Activated CD8-positive, alpha-beta memory T cell treated with anti-CD3 and anti-CD28 coated beads, Interleukin-2, amount 50 U/mL, for 4 hours (primary cell): ENCODE measurements around the gene PRSS38.

Source experiments
- DNase-seq: peaks from one replicate; pipeline ENCODE4 v3.0.0-alpha.2; 2020

Gene PRSS38

DNA sequence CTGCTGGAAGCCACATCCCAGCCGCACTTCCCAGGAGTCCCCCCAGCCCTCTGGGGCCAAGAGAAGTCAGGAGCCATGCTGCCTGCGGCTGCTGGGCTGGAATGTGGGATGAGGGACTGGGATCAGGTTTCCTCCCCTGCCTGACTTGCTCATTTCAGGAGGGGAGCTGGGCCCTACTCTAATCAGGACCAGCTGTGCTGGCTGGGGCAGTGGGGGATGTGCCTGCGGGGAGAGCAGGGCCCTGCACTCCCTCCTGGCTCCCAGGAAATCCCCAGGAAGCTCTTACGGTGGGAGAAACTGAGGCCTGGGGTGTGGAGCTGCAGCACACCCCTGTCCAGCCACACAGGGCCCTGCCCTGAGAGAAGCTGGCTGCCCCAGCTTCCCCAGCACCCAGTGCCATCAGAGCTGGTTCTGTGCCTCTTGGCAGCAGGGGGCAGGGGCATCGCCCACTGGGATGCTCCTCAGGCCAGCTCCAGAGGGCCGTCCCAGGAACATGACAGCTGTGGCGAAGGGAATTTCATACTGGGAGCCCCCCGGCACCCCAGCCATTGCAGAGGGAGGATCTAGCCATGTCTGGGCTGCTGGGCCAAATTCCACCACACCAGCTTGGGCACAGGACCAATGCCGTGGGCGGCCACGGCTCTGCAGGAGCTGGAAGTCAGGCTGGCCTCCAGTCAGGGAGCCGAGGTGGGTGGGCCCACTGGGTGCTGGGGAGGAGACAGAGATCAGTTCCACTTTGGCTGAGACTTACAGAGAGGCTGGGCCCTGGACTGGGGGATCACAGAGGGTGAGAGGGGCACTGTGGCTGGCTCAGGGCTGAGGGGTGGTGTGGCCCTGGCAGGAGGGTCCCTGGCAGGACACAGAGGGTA lies 21.3 kb upstream of the PRSS38 start:
- no peak for DNase-seq

DNA sequence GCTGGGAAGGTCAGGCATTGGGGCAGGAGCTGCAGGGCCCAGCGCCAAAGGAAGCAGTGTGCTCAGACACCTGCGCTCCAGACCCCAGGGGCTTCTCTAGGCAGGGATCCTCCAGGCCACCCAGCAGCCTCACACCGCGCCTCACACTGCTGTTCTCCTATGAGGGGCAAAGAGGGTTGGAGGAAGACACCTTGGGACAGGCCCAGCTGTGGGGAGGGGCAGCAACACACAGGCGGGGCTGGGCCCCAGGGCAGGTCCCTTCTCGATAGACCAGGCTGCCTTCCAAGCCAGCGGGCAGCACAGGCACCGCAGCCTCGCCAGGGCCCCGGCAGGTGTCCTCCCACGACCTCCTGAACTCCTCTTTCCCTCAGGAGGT lies 20.7 kb upstream of the PRSS38 start:
- no peak for DNase-seq

DNA sequence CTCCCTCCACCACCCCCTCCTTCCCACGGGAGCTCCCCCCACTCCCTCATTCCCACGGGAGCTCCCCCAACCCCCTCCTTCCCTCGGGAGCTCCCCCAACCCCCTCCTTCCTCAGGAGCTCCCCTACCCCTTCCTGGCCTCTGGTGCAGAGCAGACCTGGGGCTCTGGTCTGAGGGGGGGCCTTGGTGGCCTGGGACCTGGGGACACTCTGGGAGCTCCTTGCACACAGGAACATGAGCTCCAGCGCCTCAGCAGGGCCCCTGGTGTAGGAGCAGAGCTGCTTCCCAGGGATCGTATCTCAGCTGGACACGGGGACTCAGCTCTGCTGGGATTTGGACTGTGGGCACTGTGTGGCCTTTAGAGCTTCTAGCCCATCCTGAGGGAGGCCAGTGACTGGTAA lies 19.7 kb upstream of the PRSS38 start:
- DNase-seq: no peak

DNA sequence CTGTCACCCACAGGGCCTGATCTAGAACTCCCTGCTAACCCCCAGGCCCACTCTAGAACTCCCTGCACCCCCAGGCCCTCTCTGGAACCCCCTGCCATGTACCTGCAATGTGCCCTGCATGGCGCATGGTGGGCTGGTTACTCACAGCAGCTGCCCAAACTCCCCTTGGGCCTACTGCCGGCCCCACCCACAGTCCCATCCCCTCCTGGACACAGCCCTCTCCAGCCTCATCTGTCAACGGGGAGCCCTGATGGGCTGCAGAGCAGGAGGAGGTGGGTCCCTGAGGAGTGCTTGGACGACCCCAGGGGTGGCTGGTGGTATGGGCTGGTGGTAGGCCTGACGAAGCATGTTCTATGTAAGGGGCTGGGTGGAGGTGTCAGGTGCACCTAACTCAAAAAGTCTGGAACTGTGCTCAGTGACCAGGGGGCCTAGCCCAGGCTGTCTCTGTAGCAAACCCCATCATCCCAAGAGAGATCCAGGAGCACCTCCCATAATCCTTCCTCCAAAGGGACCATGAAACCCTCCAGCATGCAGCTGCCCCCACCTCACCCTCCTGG lies 19.0 kb upstream of the PRSS38 start:
- no peak for DNase-seq

DNA sequence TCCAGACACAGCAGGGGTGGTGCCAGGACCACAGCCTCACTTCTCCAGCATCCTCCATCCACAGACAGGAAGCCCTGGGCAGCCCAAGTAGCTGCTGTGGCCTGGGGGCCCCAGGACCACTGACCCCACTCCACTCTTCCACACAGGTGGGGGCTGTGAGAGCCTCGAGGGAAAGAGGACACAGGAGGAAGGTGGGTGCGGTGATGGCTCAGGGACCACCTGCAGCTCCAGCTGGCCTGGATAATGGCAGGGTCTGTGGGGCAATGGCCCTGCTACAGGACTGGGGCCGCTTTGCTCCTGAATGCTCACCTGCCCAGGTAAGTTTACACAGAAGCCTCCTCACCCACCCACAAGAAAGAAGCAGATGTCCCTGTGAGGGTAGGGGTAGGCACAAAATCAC lies 18.3 kb upstream of the PRSS38 start:
- DNase-seq: no peak

DNA sequence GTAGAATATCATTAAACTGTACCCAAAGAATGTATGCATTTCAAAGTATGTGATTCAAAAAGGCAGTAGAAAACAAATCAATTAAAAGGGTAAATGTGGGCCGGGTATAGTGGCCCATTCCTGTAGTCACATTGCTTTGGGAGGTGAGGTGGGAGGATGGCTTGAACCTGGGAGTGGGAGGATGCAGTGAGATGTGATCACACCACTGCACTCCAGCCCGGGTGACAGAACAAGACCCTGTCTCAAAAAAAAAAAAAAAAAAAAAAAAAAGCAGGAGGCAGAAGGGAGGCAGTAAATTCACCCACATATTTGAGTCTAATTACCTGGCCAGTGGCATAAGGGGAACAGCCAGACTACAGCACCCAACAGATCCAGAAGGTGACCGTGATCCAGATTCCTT lies 17.9 kb upstream of the PRSS38 start:
- DNase-seq: no peak

DNA sequence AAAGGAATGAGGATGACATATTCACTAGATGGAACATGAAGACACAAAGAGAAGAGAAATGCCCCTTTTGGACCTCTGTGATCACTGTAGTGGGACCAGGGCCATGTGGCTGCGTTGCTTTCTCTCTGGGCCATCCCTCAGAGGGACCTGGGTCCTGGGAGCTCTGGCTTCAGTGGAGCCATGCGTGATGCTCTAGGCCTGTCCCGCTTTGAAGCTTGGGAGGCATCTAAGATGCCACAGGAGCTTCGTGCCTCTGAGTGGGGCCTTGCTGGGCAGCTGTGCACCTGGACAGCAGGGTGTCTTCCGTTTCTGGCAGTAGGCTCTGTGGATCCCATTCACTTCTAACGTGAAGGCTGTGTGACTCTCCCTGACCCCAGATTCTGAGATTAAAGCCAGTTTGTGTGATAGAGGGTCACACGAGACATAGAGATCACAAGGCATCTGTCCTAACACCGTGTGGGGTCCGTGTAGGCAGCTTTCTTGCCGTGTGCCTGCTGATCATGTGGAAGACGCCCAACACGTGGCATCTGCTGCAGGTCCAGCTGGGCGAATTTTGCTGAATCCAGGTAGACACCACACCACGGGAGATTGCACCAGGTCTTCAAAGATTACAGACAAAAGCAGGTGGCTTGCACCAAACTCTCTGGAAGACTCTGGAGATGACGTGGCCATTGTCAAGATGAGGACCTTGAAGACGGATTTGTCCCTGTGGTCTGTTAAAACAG lies 17.2 kb upstream of the PRSS38 start:
- no peak for DNase-seq

DNA sequence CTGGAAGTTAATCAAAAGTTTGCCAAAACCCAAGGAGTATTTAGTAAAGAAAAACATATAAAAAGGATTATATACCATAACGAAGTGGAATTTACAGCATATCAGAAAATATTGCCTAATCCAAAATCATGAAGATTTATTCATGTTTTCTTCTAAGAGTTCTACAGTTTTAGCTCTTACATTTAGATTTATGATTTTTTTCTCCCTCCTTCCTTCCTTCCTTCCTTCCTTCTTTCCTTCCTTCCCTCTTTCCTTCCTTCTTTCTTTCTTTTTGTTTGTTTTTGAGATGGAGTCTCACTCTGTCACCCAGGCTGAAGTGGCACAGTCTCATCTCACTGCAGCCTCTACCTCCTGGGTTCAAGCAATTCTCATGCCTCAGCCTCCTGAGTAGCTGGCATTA lies 15.7 kb upstream of the PRSS38 start:
- DNase-seq: no peak

DNA sequence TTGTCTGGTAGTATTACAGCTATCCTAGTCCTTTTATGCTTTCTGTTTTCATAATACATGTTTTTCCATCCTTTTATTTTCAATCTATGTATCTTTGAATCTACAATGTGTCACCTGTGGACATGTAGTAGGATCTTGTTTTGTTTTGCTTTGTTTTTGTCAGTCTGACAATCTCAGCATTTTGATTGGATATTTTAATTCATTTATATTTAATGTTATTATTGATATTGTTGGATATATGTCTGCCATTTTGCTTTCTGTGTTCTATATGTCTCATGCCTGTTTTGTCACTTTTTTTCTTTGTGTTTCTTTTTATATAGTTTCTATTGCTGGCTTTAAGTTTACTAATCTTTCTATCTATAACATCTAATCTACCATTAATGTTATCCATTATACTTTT lies 11.5 kb upstream of the PRSS38 start:
- DNase-seq: no peak

DNA sequence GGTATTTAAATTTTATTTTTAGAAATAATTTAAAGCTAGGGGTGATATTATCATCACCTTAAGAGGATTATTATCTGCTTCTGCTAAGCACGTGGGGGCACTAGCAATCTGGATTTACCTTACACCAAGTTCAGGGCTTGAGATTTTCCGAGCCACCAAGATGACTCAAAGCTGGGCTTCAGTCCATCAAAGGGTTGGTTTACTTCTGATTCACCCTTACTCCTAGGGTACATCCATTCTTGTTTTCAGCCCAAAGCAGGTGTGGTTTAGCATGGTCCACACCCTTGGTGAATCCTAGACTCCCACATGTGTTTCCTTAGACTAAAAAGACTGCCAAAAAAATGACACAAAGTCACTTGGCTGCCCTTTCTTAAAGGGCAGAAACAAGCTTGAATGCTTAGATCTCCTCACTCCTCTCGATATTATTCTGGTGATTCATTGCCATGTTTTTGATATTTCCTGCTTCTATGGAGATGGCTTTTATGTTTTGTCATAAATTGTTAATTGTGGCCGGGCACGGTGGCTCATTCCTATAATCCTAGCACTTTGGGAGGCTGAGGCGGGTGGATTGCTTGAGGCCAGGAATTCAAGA lies 9.8 kb upstream of the PRSS38 start:
- DNase-seq: no peak

DNA sequence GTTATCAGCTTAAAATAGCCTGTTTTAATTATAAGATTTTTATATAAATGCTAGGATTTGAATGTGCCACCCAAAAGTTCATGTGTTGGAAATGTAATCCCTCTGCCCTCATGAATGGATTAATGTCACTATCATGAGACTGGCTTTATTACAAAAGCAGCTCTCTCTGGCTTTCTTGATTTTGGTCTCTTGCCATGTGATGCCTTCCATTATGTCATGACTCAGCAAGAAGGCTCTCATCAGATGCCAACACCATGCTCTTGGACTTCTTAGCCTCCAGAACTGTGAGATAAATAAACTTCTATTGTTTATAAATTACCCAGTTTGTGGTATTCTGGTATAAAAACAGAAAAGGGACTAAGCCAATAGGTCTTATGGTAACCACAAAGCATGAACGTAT lies 6.9 kb upstream of the PRSS38 start:
- DNase-seq: no peak

DNA sequence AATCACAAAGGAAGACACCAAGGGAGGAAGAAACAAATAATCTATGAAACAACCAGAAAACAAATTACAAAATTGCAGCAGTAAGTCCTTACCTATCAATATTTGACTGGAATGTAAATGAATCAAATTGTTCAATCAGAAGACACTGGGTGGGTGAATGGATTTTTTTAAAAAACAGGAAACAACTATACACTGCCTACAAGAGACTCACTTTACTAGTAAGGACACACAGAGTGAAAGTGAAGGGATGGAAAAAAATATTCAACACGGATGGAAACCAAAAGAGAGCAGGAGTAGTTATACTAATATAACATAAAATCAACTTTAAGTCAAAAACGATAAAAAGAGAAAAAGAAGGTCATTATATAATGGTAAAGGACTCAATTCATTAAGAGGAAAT lies 6.4 kb upstream of the PRSS38 start:
- no peak for DNase-seq

DNA sequence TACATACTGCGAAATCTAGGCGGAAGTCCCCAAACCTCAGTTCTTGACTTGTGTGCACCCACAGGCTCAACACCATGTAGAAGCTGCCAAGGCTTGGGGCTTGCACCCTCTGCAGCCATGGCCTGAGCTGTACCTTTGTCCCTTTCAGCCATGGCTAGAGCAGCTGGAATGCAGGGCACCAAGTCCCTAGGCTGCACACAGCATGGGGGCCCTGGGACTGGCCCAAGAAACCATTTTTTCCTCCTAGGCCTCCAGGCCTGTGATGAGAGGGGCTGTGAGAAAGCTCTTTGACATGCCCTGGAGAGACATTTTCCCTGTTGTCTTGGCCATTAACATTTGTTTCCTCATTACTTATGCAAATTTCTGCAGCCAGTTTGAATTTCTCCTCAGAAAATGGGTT lies 1.5 kb upstream of the PRSS38 start:
- no peak for DNase-seq

DNA sequence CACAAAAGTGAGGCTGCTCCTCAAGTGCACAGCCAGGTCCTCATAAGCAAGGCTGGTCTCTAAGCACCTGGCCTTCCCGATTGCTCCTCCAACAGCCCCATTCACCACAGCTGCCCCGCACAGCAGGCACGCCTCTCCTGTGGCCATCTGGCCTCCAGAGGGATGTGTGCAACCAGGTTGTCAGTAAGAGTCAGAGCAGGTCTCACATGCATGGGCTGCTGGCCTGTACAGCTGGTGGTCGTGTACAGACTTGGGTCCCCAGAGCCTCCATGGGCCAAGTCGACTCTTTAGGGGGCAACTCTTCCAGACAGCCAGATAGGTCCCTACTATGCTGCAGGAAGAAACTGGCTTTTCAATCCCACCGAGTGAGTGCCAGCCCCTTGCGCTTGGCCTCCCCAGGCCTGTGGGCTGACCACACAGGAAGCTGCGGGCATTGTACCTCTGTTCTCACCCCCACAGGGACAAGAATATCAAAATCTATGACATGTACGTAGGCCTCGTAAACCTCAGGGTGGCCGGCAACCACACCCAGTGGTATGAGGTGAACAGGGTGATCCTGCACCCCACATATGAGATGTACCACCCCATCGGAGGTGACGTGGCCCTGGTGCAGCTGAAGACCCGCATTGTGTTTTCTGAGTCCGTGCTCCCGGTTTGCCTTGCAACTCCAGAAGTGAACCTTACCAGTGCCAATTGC lies 1.4 kb downstream of the PRSS38 start:
- DNase-seq: no peak

DNA sequence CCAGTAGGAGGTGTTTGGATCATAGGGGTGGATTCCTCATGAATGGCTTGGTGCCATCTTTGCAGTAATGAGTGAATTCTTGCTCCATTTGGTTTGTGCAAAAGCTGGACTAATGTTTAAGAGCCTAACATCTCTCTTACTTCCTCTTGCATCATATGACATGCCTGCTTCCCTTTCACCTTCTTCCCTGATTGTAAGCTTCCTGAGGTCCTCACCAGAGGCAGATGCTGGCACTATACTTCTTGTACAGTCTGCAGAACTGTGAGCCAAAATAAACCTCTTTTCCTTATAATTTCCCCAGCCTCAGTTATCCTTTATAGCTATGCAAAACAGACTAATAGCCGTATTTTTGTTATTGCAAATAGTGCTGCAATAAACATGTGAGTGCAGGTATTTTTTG lies 8.1 kb downstream of the PRSS38 start:
- no peak for DNase-seq

DNA sequence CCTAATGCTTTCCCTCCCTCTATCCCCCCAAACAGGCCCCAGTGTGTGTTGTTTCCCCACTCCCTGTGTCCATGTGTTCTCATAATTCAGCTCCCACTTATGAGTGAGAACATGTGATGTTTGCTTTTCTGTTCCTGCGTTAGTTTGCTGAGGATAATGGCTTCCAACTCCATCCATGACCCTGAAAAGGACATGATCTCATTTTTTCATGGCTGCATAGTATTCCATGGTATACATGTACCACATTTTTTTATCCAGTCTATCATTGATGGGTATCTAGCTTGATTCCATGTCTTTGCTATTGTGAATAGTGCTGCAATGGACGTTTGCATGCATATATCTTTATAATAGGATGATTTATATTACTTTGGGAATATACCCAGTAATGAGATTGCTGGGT lies 8.7 kb downstream of the PRSS38 start:
- no peak for DNase-seq

DNA sequence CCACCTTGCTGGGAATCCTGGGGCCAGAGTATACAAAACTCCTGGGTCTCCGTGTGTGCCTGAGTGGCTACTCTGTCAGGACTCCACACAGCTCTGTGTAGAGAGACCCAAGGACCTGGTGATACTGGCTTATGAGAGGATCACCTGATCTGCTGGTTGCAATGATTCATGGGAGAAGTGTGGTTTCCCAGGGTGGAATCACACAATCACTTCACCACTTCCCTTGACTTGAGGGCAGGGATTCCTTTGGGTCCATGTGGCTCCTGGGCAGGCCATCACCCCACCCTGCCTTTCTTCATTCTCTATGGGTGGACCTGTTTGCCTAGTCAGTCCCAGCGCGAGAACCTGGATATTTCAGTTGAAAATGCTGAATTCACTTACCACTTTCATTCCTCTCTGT lies 13.3 kb downstream of the PRSS38 start:
- DNase-seq: no peak

DNA sequence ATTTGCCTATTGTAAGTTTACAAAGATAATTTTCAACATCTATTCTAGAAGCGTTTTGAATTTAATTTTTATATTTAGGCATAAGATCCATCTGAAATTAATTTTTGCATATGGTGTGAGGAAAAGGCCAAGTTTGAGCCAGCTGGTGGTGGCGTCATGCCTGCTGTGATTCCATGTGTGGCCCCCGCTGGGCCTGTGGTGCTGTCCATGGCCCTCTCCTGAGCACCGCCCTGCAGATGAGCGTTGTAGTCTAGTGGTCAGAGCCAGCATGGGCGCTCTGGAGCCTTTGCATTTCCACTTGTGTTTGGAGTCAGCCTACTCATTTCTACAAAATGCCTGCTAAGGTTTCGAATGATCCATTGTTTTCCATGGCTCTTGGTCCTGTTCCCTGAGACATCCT lies 22.7 kb downstream of the PRSS38 start:
- DNase-seq: no peak

DNA sequence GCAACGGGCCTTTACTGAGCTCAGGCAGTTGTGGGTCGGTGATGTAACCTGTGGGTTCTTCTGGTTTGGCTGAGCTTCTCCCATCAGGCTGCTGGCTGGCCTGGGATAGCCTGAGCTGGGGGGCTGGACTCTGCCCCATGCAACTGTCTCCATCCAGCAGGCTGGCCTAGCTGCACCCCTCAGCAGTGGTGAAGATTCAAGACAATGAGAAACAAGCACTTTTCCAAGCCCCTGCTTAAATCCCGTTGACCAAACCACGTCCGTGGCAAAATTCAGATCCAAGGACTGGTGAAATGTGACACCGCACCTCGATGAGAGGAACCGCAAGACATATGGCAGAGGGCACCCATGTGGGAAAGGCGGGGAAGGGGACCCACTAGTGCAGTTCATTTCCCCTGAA lies 25.6 kb downstream of the PRSS38 start:
- no peak for DNase-seq

DNA sequence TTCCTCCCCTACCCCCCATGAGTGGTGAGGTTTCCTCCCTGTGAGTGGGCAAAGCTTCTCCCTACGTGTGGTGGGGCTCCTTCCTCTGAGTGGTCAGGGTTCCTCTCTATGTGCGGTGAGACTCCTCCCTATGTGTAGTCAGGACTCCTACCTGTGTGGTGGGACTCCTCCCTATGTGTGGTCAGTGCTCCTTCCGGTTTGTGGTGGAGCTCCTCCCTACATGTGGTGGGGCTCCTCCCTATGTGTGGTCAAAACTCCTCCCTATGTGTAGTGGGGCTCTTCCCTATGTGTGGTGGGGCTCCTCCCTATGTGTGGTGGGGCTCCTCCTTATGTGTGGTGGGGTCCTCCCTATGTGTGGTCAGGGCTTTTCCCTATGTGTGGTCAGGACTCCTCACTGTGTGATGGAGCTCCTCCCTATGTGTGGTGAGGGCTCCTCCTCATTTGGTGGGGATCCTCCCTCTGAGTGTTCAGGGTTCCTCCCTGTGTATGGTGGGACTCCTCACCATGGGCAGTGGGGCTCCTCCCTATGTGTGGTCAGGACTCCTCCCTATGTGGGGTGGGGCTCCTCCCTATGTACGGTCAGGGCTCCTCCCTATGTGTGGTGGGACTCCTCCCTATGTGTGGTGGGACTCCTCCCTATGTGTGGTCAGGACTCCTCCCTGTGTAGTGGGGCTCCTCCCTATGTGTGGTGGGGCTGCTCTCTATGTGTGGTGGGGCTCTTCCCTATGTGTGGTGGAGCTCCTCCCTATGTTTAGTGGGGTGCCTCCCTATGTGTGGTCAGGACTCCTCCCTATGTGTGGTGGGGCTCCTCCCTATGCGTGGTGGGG lies 29.1 kb downstream of the PRSS38 start:
- DNase-seq: no peak

DNA sequence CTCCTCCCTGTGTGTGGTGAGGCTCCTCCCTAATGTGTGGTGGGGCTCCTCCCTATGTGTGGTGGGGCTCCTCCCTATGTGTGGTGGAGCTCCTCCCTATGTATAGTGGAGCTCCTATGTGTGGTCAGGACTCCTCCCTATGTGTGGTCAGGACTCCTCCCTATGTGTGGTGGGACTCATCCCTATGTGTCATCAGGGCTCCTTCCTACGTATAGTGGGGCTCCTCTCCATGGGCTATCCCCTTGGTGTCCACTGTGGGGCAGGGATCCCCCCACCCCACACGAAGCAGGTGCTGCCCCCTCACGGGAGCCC lies 29.6 kb downstream of the PRSS38 start:
- DNase-seq: no peak

DNA sequence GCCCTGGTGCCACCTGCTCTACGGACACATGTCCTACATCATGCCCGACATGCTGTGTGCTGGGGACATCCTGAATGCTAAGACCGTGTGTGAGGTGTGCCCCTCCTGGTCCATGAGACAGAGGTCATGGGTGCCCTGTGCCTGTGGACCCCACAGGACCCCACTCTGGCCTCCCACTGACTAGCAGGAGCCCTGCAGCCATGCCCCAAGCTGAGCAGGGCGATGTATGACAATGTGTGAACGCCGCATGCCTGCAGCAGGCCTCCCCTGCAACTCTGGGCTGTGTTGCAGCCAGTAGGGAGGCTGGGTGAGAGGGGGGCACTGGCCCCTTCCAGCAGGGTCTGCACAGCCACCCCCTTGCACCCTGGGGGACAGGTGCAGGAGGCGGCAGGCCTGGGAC lies 30.0 kb downstream of the PRSS38 start:
- no peak for DNase-seq
